Stomach (tissue), 4 donors: ENCODE data around the gene MRPL9.

Source experiments
- POLR2A ChIP-seq, 4 donors: fragments of 450-650 bp; IDR thresholded peaks; one replicate each; pipeline ENCODE4 v1.6.1; 2016; ENCODE audit warnings: antibody characterized with exemption in 4 of 4, control low read depth in 2 of 4, mild to moderate bottlenecking in 1 of 4, moderate library complexity in 1 of 4
- TF ChIP-seq, protein P1 (sequence below), 7 experiments: fragments of 450-650 bp in 4 of 7; fragments of 200-600 bp in 3 of 7; sonication (generic) in 3 of 7; IDR thresholded peaks; one replicate each; pipeline ENCODE4 v1.5.1; 2016 to 2019; ENCODE audit warnings: antibody characterized with exemption in 7 of 7, control low read depth in 2 of 7, mild to moderate bottlenecking in 1 of 7

DNA sequence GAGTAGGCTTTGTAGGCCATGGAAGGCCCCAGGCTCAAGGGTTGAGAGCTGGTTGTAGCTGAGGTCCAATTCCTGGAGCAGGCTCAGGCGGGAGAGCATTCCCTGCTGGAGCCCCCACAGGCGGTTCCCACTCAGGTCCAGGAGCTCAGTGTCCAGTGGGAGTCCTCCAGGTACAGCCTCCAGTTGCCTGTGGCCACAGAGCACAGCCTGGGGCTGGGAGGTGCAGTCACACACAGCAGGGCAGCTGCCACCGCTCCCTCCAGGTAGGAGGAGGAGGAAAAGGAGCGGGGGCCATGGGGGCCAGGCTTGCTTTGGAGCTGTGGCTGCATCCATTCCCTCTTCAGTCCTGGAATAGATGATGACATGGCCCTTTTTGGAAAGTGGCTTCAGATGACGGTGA lies 39.1 kb upstream of the MRPL9 start:
- TF ChIP-seq, protein P1, sequence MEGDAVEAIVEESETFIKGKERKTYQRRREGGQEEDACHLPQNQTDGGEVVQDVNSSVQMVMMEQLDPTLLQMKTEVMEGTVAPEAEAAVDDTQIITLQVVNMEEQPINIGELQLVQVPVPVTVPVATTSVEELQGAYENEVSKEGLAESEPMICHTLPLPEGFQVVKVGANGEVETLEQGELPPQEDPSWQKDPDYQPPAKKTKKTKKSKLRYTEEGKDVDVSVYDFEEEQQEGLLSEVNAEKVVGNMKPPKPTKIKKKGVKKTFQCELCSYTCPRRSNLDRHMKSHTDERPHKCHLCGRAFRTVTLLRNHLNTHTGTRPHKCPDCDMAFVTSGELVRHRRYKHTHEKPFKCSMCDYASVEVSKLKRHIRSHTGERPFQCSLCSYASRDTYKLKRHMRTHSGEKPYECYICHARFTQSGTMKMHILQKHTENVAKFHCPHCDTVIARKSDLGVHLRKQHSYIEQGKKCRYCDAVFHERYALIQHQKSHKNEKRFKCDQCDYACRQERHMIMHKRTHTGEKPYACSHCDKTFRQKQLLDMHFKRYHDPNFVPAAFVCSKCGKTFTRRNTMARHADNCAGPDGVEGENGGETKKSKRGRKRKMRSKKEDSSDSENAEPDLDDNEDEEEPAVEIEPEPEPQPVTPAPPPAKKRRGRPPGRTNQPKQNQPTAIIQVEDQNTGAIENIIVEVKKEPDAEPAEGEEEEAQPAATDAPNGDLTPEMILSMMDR (IDR thresholded peaks at IDR 0.05) = no peak
- no peak for TF ChIP-seq POLR2A (IDR thresholded peaks at IDR 0.05)
